Measurements from ENCODE around the gene TNF.

TNF gene

DNA sequence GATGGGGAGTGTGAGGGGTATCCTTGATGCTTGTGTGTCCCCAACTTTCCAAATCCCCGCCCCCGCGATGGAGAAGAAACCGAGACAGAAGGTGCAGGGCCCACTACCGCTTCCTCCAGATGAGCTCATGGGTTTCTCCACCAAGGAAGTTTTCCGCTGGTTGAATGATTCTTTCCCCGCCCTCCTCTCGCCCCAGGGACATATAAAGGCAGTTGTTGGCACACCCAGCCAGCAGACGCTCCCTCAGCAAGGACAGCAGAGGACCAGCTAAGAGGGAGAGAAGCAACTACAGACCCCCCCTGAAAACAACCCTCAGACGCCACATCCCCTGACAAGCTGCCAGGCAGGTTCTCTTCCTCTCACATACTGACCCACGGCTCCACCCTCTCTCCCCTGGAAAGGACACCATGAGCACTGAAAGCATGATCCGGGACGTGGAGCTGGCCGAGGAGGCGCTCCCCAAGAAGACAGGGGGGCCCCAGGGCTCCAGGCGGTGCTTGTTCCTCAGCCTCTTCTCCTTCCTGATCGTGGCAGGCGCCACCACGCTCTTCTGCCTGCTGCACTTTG is at the start of gene TNF:
TSS of gene TNF (plus strand) at position 231 of the 567 bp plus-strand sequence. CDS start at position 408, 177 bp downstream.
- no peak for DNase-seq

DNA sequence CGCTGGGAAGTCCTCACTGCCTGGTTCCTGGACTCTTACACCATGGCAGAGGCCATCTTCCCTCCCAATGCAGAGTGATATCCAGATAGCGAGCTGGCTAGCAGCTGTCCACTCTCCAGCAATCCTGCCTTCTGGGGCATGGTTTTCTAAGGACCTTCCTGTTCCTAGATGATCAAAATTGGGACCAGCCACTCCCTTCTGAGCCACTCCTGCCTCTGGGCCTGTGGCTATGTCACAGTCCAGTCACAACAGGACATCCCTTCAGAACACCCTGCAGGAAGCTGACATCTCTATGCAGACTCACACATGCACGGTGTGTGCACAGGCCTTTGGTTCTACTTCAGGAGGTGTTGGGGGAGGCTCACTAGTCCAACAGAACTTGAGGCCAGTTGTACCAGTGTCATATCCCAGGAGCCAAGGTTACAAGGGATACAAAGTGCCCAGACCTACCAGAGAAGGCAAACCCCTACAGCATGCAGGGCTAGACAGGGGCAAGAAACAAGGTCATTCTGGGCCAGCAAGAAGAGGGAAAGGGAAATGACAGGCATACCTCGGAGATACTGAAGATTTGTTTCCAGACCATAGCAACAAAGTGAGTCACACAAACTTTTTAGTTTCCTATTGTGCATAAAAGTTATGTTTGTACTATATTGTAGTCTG is 49.3 kb upstream of the TNF start:
- DNase-seq: no peak

GRCh38 chr6:31528307-31528777 is 47.0 kb upstream of the TNF start:
- DNase-seq: peak; percentile 30

DNA sequence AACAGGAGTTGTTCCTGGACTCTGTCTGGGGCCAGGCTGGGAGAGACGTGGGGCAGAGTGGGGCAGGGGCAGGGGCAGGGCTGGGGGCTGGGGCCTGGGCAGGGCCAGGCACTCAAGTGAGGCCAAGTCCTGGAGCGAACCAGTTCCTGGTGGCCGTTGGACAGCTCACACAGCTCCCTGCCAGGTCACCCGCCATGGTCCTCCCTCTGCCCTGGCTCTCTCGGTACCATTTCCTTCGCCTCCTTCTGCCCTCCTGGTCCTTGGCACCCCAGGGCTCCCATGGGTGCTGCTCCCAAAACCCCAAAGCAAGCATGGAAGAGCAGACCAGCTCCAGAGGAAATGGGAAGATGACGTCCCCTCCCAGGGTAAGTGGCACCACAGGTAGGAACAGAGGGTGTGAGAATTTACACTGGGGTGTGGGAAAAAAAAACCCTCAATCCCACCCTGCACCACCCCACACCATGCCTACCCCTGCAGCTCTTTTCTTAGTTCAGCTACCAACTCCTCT is 46.5 kb upstream of the TNF start, which contains the start of gene MCCD1:
TSS of gene MCCD1 (plus strand) at position 142 of the 508 bp plus-strand sequence. CDS start at position 195, 53 bp downstream.
- no peak for DNase-seq

DNA sequence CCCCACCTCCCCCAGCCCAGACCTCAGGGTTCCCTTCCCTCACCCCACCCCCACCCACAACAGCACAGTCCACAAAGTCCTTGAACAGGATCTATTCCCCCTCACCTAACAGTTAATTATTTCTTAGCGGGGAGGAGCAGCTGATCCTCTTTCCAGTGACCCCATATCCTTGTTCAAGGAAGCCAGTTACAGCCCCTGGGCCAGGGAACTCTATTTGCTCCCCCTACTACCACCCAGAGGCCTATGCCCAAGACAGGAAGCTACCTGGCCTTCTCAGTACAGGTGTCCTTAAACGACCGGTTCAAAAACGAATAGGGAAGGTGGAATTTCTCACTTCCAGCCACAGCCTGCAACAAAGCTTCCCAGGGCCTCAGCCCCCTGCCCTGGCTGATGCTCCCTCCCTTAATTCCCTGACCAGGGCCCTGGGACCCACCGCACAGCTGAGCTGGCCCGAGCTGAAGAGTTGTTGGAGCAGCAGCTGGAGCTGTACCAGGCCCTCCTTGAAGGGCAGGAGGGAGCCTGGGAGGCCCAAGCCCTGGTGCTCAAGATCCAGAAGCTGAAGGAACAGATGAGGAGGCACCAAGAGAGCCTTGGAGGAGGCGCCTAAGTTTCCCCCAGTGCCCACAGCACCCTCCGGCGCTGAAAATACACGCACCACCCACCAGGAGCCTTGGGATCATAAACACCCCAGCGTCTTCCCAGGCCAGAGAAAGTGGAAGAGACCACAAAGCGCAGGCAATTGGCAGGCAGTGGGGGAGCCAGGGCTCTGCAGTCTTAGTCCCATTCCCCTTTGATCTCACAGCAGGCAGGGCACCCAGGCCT is 45.8 kb upstream of the TNF start:
- peak; percentile 46 for DNase-seq

DNA sequence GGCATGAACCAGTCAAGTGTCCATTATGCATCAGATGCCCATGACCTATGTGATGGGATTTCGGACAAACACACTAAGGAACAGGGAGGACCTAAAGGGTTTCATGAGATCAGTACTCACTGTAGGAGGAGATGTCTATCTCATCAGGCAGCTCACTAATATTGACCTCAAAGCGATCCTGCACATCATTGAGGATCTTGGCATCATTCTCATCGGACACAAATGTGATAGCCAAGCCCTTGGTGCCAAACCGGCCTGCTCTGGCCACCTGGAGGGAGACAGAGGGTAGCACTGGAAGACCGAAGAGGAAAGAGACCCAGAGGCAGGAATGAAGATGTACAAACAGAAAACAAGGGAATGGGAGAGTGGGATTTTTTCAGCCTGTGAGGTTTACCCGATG is 44.7 kb upstream of the TNF start:
- no peak for DNase-seq

GRCh38 chr6:31531162-31531561 is 44.2 kb upstream of the TNF start:
- no peak for DNase-seq

GRCh38 chr6:31531771-31532643 is 43.4 kb upstream of the TNF start:
- DNase-seq: no peak

DNA sequence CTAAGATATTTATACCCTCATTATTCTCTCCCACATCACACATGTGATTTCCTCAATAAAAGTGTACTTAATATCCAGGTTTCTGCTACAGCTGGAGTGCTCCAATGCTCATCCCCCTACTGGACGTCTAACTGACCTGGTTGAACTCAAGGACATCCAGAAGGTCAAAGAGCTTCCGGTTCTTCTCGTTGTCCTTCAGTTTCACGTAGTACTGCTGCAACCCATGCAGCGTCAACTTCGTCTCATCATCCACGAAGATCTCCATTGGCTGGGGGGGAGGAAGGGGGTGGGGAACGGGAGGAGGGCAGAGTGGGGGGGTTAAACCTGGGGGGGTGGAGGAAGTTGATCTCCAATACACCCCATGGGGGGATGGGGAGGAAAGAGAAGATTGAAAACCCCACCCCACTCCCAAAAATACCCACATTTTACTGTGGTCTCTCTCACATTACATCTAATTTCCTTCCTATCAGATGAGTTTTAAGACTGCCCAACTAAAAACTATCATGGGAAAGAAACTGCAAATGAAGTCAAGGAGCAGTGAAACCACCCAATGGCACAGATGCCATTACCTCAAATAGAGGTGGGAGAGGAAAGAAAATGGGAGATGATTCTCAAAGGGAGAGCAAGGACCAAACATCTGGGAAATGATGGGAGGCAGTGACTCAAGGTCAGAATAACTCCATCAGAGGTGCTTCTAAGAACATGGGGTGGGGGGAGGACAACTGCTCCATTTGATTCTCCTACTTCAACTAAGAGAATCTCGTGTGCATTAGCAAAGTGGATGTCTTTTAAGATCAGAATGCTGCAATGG is 42.5 kb upstream of the TNF start:
- no peak for DNase-seq

DNA sequence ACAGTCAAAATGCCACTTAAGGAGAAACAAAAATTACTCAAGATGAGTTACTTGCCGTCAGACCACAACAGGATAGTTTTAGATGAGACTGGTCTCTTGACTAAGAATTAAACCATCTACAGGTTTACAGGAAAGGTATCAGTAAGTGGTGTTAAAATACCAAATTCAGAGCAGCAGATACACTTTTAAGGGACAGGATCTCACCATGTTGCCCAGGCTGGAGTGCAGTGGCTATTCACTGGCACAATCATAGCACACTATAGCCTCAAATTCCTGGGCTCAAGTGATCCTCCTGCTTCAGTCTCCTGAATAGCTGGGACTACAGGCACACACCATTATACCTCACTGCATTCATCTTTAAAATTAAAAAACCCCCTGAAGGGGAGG is 41.9 kb upstream of the TNF start:
- DNase-seq: no peak

DNA sequence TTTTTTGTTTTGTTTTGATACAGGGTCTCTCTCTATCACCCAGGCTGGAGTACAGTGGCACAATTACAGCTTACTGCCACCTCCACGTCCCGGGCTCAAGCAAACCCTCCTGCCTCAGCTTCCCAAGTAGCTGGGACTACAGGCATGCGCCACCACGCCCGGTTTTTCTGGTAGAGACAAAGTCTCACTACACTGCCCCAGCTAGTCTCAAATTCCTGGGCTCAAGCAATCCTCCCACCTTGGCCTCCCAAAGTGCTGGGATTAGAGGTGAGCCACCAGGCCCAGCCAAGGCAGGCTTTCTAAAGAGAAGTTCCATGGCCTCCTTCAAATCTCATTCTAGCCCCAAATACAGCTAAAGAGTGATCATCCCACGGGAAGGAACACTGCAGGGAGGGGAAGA is 41.4 kb upstream of the TNF start:
- DNase-seq: no peak

DNA sequence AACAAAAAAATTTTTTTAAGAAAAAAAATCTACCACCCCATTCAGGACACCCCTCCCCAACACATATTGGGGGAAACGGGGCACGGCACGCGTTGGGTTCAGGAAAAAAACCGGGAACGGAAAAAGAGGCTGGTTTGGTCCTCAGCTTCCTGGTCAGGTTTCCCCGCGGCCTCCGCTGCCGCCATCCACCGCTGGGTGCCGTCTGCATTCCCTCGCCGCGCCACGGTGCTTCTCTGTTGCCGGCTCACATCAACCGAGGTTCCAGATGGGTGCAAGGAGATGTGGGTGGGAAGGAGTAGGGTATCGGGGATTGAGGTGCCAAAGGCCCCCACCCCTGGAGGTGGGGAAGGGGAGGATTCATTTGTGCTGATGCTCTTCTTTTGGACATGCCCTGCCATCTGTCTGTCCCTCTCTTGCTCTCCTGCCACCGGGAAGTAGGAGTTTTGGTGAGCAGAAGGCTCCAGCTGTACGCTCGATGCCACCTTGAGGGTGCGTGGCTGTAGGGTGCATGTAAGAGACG is 40.8 kb upstream of the TNF start:
- no peak for DNase-seq

- no peak for DNase-seq
Observed at GRCh38 chr6:31535538-31536324, 39.6 kb upstream of the TNF start.

- DNase-seq: no peak
Observed at GRCh38 chr6:31538805-31539400, 36.5 kb upstream of the TNF start.

DNA sequence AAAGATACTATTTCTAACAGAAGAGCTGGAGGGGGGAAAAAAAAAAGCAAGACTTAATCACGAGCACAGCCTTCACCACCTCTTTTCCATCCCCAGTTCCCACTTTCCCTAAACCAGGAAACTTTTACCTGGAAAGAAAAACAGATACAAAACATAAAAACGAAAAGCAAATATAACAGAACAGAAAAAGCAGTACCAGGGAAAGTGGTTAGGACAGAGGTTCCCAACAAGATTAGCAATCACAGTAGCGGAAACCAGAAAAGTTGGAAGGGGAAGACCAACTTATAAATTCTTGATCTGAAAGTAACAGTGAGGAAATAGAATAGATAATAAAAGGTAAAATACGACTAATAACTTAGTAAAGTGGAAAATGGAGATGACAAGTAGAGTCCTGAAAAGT is 34.7 kb upstream of the TNF start:
- no peak for DNase-seq

DNA sequence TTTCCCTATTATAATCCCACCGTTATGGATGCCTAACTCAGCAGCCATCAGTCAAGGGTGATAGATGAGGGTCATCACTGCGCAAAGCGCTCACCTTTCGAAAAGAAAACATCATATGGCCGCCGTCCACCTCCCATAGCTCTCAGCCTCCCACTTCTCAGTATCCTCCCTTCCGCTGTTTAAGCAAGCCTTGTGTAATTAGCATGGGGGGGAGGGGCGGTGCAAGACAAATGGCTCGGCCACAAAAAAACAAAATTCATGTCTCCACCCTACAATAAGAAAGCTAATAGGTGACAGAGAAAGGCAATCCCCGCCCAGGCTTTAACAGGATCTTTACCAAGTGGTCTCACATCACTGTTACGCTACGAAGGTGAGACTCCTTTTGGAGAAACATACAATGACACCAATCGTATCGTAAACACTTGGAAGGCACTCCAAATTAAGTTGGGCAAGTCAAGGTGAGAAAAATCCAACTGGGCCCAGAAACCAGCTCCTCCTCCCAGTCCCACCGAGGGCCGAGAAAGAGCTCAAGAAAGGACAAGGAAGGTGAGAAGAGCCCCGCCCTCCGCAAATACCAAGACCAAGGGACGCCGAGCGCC is 34.2 kb upstream of the TNF start:
- peak; percentile 68 for DNase-seq

DNA sequence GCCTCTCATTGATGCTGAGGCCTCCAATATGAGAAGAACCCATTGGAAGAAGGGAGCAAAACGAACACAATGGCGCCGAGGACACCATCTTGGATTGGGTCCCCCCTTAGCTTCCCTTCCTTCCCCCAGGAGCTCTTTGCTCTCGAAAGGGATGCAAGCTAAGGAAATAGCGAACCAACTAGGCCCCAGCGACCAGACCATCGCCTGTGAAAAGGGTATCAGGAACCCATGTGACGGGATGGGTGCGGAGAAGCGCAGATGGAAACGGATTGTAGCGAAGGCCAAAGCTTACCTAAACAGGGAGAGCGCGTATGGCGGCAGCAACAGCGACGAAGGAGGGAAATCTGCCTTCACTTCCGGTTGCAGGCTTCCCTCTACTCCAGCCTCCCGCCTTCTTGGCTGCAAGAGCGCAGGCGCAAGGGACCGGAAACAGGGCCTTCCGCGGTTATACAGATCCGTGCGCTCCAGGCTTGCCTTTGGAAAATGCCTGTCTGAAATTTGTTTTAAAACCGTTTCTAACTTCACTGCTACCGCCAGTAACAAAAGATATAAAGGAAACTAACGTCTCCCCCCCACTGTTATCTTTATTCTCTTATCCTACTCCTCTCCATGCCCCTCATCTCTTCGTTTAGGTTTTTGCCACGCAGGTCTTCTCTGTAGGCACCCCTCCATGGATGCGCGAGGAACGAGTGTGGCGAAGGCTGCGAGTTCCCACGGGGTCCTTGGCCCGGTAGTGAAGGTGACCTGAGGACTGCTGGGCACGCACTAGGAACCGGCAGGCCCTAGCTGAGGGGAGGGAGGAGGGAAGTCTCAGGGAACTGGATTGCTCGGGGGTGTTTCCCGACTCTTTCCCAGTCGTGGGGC is 33.5 kb upstream of the TNF start, which contains the start of gene DDX39B:
TSS of gene DDX39B (minus strand) at position 346 of the 864 bp plus-strand sequence. CDS start 1,471 bp downstream, outside the sequence.
- peak; percentile 99 for DNase-seq

DNA sequence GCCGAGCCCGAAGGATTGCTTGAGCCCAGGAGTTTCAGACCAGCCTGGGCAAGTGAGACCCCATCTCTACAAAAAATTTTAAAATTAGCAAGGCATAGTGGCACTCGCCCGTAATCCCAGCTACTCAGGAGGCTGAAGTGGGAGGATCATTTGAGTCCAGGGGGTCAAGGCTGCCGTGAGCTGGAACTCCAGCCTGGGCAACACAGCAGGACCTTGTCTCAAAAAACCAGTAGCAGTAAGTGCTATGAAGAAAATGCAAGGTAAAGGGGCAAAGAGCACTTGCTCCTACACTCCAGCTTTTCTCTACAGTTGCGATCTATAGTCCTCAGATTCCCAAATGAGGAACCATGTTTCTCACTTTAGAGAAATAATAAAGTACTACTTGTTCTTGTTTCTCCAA is 31.7 kb upstream of the TNF start:
- DNase-seq: no peak

- DNase-seq: no peak
Observed at GRCh38 chr6:31544676-31545075, 30.7 kb upstream of the TNF start.
